ENCODE measurements around the gene PHC2. TPM values are rescaled to one million over a fixed set of nuclear protein-coding genes. Genes with fewer than 3 reads are reported as not detected.

PHC2 gene
- polyA plus RNA-seq, 1 donor (not counting 4 experiments of a cell fraction or from before 2014, with no cell fraction given), result 51.7 TPM

- no peak overlapping the region for H3K27ac ChIP-seq (ENCODE audit: control insufficient read depth, insufficient read depth, low read length)
- no peak overlapping the region for H3K4me3 ChIP-seq (ENCODE audit: control insufficient read depth in 2 of 3, extremely low read depth in 1 of 3, insufficient read depth in 2 of 3, low read depth in 1 of 3, low read length in 3 of 3)
- no peaks in the 10 kb centered on the region for H4K20me1 ChIP-seq (ENCODE audit: control insufficient read depth, extremely low read depth, insufficient read depth, low read length)
- no peak for DNase-seq (ENCODE audit: low read depth, low spot score)
- dilution Hi-C loops (cut with MboI; ENCODE audit: extremely low pct_ligation_motif_present, low sequenced_read_pairs), result no loop called here
- no peaks in the 10 kb centered on the region for H3K79me2 ChIP-seq (ENCODE audit: control insufficient read depth, insufficient read depth, low read length)
- no peak overlapping the region for H3K9ac ChIP-seq (ENCODE audit: control insufficient read depth, extremely low read depth, insufficient read depth, low read length)
- H3K36me3 ChIP-seq (ENCODE audit: control insufficient read depth in 2 of 2, extremely low read depth in 1 of 2, insufficient read depth in 2 of 2, low read length in 2 of 2), result peaks cover 2 to 4% of the 10 kb centered on the region in 2 experiments
- TF ChIP-seq CTCF (optimal IDR thresholded peaks at IDR 0.05 in 1 of 3, IDR thresholded peaks at IDR 0.05 in 1 of 3, conservative IDR thresholded peaks at IDR 0.05 in 1 of 3; ENCODE audit: extremely low read depth in 1 of 3, insufficient read depth in 2 of 3, low read length in 3 of 3) (no peak), EZH2 (IDR thresholded peaks at IDR 0.05; ENCODE audit: low read length) (no peak)
- no peak overlapping the region for H3K4me2 ChIP-seq (ENCODE audit: control insufficient read depth, extremely low read depth, insufficient read depth, low read depth, low read length)
- no peak overlapping the region for H2AFZ ChIP-seq (ENCODE audit: control insufficient read depth, low read length)
- peaks cover 3% of the 10 kb centered on the region for H3K4me1 ChIP-seq (ENCODE audit: control insufficient read depth, extremely low read depth, insufficient read depth, low read length)
- FAIRE-seq, result no peak
- H3K9me1 ChIP-seq (ENCODE audit: control insufficient read depth, extremely low read depth, insufficient read depth, low read length), result no peaks in the 10 kb centered on the region
- no peaks in the 10 kb centered on the region for H3K27me3 ChIP-seq (ENCODE audit: control insufficient read depth, extremely low read depth, insufficient read depth, low read length)
- no peaks in the 10 kb centered on the region for H3K9me3 ChIP-seq (ENCODE audit: control insufficient read depth, low read depth, low read length)
These were observed 135.9 kb downstream of the PHC2 start for GRCh38 chr1:33295023-33295422.

GRCh38 chr1:33294071-33295010 is 136.6 kb downstream of the PHC2 start:
- H3K4me1 ChIP-seq (ENCODE audit: control insufficient read depth, extremely low read depth, insufficient read depth, low read length), result peaks cover 3% of the 10 kb centered on the region
- H3K9me1 ChIP-seq (ENCODE audit: control insufficient read depth, extremely low read depth, insufficient read depth, low read length), result no peaks in the 10 kb centered on the region
- no peaks in the 10 kb centered on the region for H3K79me2 ChIP-seq (ENCODE audit: control insufficient read depth, insufficient read depth, low read length)
- H3K27ac ChIP-seq (ENCODE audit: control insufficient read depth, insufficient read depth, low read length), result no peak overlapping the region
- peaks cover 2 to 4% of the 10 kb centered on the region in 2 experiments for H3K36me3 ChIP-seq (ENCODE audit: control insufficient read depth in 2 of 2, extremely low read depth in 1 of 2, insufficient read depth in 2 of 2, low read length in 2 of 2)
- H2AFZ ChIP-seq (ENCODE audit: control insufficient read depth, low read length), result no peak overlapping the region
- FAIRE-seq (no peak), DNase-seq (ENCODE audit: low read depth, low spot score) (no peak)
- TF ChIP-seq EZH2 (IDR thresholded peaks at IDR 0.05; ENCODE audit: low read length), result no peak
- TF ChIP-seq CTCF (optimal IDR thresholded peaks at IDR 0.05 in 1 of 3, IDR thresholded peaks at IDR 0.05 in 1 of 3, conservative IDR thresholded peaks at IDR 0.05 in 1 of 3; ENCODE audit: extremely low read depth in 1 of 3, insufficient read depth in 2 of 3, low read length in 3 of 3), result no peak
- H3K4me2 ChIP-seq (ENCODE audit: control insufficient read depth, extremely low read depth, insufficient read depth, low read depth, low read length), result no peak overlapping the region
- no peak overlapping the region for H3K9ac ChIP-seq (ENCODE audit: control insufficient read depth, extremely low read depth, insufficient read depth, low read length)
- no peaks in the 10 kb centered on the region for H3K9me3 ChIP-seq (ENCODE audit: control insufficient read depth, low read depth, low read length)
- no peak overlapping the region for H3K4me3 ChIP-seq (ENCODE audit: control insufficient read depth in 2 of 3, extremely low read depth in 1 of 3, insufficient read depth in 2 of 3, low read depth in 1 of 3, low read length in 3 of 3)
- no peaks in the 10 kb centered on the region for H4K20me1 ChIP-seq (ENCODE audit: control insufficient read depth, extremely low read depth, insufficient read depth, low read length)
- no peaks in the 10 kb centered on the region for H3K27me3 ChIP-seq (ENCODE audit: control insufficient read depth, extremely low read depth, insufficient read depth, low read length)
- dilution Hi-C loops (cut with MboI; ENCODE audit: extremely low pct_ligation_motif_present, low sequenced_read_pairs), result no loop called here
